Measurements from ENCODE around the gene CHURC1. TPM values are rescaled to one million over a fixed set of nuclear protein-coding genes. Genes with fewer than 3 reads are reported as not detected.

The CHURC1 gene
- total RNA-seq = 10 to 100 TPM; 80.6 to 91.1 TPM

DNA sequence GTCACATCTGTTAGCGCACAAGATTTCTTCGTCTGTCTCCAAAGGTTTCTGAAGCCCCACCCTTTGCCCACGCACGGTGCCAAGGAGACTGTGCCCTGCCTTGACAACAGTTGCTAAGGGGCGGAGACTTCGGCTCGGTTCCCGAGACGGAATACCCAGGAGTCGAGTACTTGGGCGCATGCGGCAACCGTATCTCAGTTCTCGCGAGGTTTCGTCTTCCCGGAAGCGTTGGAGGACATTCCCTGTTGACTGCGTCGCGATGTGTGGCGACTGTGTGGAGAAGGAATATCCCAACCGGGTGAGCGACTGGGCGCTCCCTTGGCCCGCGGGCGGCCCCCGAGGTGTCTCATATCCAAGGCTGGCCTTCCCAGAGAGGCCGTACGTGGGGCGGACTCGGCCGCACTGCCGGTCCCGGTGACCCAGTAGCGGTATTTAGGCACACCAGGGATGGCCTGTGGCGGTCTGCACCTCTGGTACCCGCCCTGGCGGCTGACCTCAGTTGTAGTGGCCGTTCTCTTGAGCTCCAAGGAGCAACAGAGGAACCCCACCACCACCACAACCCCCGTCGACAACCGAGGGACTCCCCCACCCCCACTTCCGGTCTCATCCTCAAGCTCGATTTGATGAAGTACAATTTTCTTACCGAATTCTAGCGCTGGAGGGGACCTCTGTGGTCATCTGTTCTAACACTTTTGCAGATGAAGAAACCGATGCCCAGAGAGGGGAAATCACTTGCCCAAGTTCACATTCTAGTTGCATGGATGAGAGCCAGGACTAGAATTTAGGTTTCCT lies at the start of gene CHURC1:
TSS of gene CHURC1 (plus strand) at position 219 of the 792 bp plus-strand sequence. CDS start at position 260, 41 bp downstream.
- ChIA-PET POLR2A (interaction anchor here (0.7 to 3.5 kb wide), 19 partner anchors 12 to 527 kb away, joined by 3 to 60 read pairs (median 4); partner anchors contain the start of genes FNTB, GPX2 and ZBTB25), CTCF (interaction anchor here (0.7 to 2.6 kb wide), 5 partner anchors 11 to 278 kb away, joined by 3 to 15 read pairs (median 3); no protein-coding TSS in a partner anchor)
- peak within 1 kb of the TSS; percentile 81 for H3K4me3 Mint-ChIP-seq
- peak; percentile 96 for DNase-seq
- peak within 1 kb of the TSS; percentile 84 for H3K27ac Mint-ChIP-seq
- no peaks in the 10 kb centered on the region for H3K9me3 Mint-ChIP-seq
- H3K36me3 Mint-ChIP-seq (ENCODE audit: low read depth) = peaks cover 20% of the 10 kb centered on the region
- peaks cover 10% of the 10 kb centered on the region for H3K27me3 Mint-ChIP-seq
- H3K4me1 Mint-ChIP-seq = peaks cover 37% of the 10 kb centered on the region

DNA sequence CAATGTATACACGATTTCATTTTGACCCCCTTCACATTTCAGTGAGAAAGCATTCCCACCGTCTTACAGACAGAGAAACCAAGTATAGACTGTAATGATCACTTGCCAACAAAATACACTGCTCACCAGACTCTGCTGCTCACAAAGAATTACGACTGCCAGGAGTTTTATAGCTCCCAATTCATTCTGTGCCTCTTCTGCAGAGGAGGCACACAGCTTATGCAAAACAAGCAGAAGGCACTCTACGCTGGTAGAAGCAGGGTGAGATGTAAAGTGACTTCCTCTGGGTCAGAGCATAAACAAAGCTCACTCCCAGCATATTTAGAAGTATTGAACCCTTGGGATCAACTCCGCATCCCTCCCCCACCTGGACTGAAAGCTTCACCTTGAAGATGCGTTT lies 49.1 kb upstream of the CHURC1 start:
- Mint-ChIP-seq H3K36me3 (ENCODE audit: low read depth) (no peaks in the 10 kb centered on the region), H3K4me1 (no peaks in the 10 kb centered on the region), H3K27ac (no peak overlapping the region), H3K27me3 (peaks cover 43% of the 10 kb centered on the region), H3K9me3 (no peaks in the 10 kb centered on the region), H3K4me3 (no peak overlapping the region)
- ChIA-PET POLR2A (no interaction called here), CTCF (interaction anchor here (1.2 kb wide), 1 partner anchor 42 kb away, joined by 3 read pairs; no protein-coding TSS in a partner anchor)
- DNase-seq = no peak

- H3K27me3 Mint-ChIP-seq = peaks cover 49% of the 10 kb centered on the region
- no peaks in the 10 kb centered on the region for H3K9me3 Mint-ChIP-seq
- no peak overlapping the region for H3K27ac Mint-ChIP-seq
- no peak overlapping the region for H3K4me3 Mint-ChIP-seq
- H3K36me3 Mint-ChIP-seq (ENCODE audit: low read depth) = no peaks in the 10 kb centered on the region
- POLR2A ChIA-PET = no interaction called here
- H3K4me1 Mint-ChIP-seq = no peaks in the 10 kb centered on the region
- CTCF ChIA-PET = interaction anchor here (1.2 kb wide), 1 partner anchor 43 kb away, joined by 3 read pairs; no protein-coding TSS in a partner anchor
- DNase-seq = no peak
These were observed 48.3 kb upstream of the CHURC1 start for GRCh38 chr14:64865992-64866391.

DNA sequence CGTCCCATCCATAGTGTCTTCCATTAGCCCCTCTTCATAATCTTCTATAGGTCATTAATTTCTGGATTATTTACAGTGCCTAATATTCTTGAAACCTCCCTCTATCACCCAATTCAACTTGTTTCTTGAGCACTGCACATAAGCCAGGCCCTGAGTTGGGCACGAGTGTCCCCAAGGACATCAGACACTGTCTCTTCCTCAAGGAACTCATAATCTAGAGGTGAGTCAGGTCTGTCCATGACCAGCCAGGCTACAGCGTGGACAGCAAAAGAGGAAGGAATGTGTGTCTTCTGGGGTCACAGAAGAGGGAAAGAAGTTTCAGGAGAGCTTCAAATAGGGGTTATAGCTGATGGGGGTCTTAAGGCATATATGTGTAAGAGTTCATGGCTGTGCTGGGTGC lies 47.1 kb upstream of the CHURC1 start:
- POLR2A ChIA-PET = no interaction called here
- CTCF ChIA-PET = no interaction called here
- Mint-ChIP-seq H3K36me3 (ENCODE audit: low read depth) (peaks cover 1% of the 10 kb centered on the region), H3K4me3 (no peak overlapping the region), H3K27ac (no peak overlapping the region), H3K27me3 (peaks cover 51% of the 10 kb centered on the region), H3K4me1 (no peaks in the 10 kb centered on the region), H3K9me3 (no peaks in the 10 kb centered on the region)
- DNase-seq = no peak

- Mint-ChIP-seq H3K9me3 (no peaks in the 10 kb centered on the region), H3K27ac (no peak overlapping the region), H3K36me3 (ENCODE audit: low read depth) (peaks cover 2% of the 10 kb centered on the region), H3K27me3 (peaks cover 54% of the 10 kb centered on the region), H3K4me3 (no peak overlapping the region), H3K4me1 (no peaks in the 10 kb centered on the region)
- no peak for DNase-seq
- POLR2A ChIA-PET = no interaction called here
- CTCF ChIA-PET = interaction anchor here (1.2 to 1.9 kb wide), 3 partner anchors 10 to 45 kb away, joined by 5 to 9 read pairs (median 6); no protein-coding TSS in a partner anchor
These were observed 45.9 kb upstream of the CHURC1 start for GRCh38 chr14:64868379-64868778.

GRCh38 chr14:64868841-64869240 lies 45.4 kb upstream of the CHURC1 start:
- ChIA-PET POLR2A (no interaction called here), CTCF (interaction anchor here (0.7 to 1.9 kb wide), 4 partner anchors 9 to 1987 kb away, joined by 3 to 9 read pairs (median 6); no protein-coding TSS in a partner anchor)
- Mint-ChIP-seq H3K9me3 (no peaks in the 10 kb centered on the region), H3K27me3 (peaks cover 51% of the 10 kb centered on the region), H3K4me1 (no peaks in the 10 kb centered on the region), H3K36me3 (ENCODE audit: low read depth) (peaks cover 2% of the 10 kb centered on the region), H3K27ac (no peak overlapping the region), H3K4me3 (no peak overlapping the region)
- DNase-seq = no peak

DNA sequence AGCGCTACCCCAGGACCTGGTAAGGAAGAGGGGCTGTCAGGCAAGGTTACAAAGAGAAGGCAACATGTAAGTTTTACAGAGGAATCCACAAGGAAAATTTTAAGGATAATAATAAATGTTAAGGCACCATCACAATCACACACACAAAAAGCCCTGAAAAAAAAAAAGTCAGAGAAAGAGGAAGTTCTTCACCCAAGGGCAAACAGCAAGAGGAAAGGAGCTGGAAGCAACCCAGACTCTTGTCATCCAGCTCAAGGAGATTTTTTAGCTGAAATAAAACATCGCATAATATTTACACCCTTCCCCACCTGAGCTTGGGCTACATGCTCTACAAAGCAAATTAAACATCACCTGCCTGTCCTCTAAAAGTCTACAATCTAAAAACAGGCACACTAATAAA lies 44.1 kb upstream of the CHURC1 start:
- Mint-ChIP-seq H3K27ac (no peak overlapping the region), H3K27me3 (peaks cover 55% of the 10 kb centered on the region), H3K9me3 (no peaks in the 10 kb centered on the region), H3K36me3 (ENCODE audit: low read depth) (peaks cover 2% of the 10 kb centered on the region), H3K4me1 (no peaks in the 10 kb centered on the region), H3K4me3 (no peak overlapping the region)
- ChIA-PET POLR2A (no interaction called here), CTCF (interaction anchor here (1.9 kb wide), 1 partner anchor 47 kb away, joined by 5 read pairs; no protein-coding TSS in a partner anchor)
- no peak for DNase-seq

- Mint-ChIP-seq H3K36me3 (ENCODE audit: low read depth) (peaks cover 2% of the 10 kb centered on the region), H3K9me3 (no peaks in the 10 kb centered on the region), H3K27ac (no peak overlapping the region), H3K27me3 (peaks cover 57% of the 10 kb centered on the region), H3K4me1 (no peaks in the 10 kb centered on the region), H3K4me3 (no peak overlapping the region)
- POLR2A ChIA-PET = no interaction called here
- no peak for DNase-seq
- CTCF ChIA-PET = no interaction called here
These were observed 42.9 kb upstream of the CHURC1 start for GRCh38 chr14:64871344-64871743.

DNA sequence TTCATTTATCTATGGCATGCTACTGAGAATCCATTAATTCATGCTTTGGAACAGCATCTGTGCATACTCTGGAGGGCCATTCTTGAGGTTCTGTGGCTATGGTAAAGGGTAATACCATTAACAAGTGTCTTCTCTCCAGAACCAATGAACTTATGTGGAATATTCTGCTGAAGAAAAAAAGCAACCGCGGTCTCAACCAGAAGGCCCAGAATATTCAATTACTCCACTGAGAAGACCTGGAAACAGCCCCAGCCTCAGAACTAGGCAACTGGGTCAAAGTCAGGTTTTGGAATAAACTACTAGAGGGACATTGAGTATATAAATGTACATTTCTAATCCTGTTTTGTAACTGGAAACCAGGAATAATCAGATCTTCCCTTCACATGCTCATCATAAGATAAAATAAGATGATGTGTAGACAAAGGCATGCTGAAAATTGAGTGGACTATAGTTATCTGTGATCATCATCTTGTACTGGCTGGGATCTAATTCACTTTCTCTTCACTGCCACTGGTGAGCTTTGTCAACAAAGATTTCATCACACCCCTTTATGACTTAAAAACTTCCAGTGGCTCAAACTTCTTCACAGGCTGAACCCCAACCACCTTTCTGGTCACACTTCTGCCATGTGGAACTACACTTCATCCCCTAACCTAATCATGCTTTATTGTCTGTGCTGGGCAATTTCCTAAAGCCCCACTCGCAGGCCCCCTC lies 40.6 kb upstream of the CHURC1 start:
- no peaks in the 10 kb centered on the region for H3K4me1 Mint-ChIP-seq
- no peak overlapping the region for H3K4me3 Mint-ChIP-seq
- DNase-seq = no peak
- H3K9me3 Mint-ChIP-seq = no peaks in the 10 kb centered on the region
- no peak overlapping the region for H3K27ac Mint-ChIP-seq
- peaks cover 65% of the 10 kb centered on the region for H3K27me3 Mint-ChIP-seq
- ChIA-PET POLR2A (no interaction called here), CTCF (no interaction called here)
- peaks cover 2% of the 10 kb centered on the region for H3K36me3 Mint-ChIP-seq (ENCODE audit: low read depth)

DNA sequence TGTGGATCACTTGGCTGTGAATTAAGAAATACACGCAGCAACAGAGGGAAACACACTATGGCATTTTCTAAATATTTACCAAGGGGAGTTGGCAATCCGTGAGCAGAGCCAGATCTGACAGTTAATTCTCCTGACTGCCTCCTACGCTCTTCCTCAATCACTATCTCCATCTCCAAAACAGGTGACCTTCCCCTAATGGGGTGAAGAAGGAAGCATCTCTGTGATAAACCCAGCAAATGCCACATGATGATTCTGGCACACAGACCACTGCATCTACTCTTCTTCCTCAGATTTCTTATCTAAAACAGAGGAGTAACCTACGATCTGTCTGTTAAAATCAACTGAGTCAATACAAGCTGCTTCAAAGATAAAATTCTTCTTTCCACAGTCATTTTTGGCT lies 38.9 kb upstream of the CHURC1 start:
- DNase-seq = no peak
- ChIA-PET POLR2A (no interaction called here), CTCF (no interaction called here)
- Mint-ChIP-seq H3K27ac (no peak overlapping the region), H3K36me3 (ENCODE audit: low read depth) (peaks cover 2% of the 10 kb centered on the region), H3K4me3 (no peak overlapping the region), H3K4me1 (no peaks in the 10 kb centered on the region), H3K27me3 (peaks cover 67% of the 10 kb centered on the region), H3K9me3 (no peaks in the 10 kb centered on the region)

GRCh38 chr14:64877846-64878245 lies 36.4 kb upstream of the CHURC1 start:
- peaks cover 70% of the 10 kb centered on the region for H3K27me3 Mint-ChIP-seq
- H3K4me3 Mint-ChIP-seq = no peak overlapping the region
- POLR2A ChIA-PET = no interaction called here

GRCh38 chr14:64878837-64879634 lies 35.2 kb upstream of the CHURC1 start:
- H3K4me3 Mint-ChIP-seq = peak overlapping the region; percentile 40
- no peaks in the 10 kb centered on the region for H3K36me3 Mint-ChIP-seq (ENCODE audit: low read depth)
- ChIA-PET POLR2A (no interaction called here), CTCF (interaction anchor here (0.8 to 2.4 kb wide), 3 partner anchors 10 to 75 kb away, joined by 3 to 10 read pairs (median 9); no protein-coding TSS in a partner anchor)
- H3K9me3 Mint-ChIP-seq = no peaks in the 10 kb centered on the region
- H3K4me1 Mint-ChIP-seq = peaks cover 11% of the 10 kb centered on the region
- peaks cover 75% of the 10 kb centered on the region for H3K27me3 Mint-ChIP-seq
- no peak overlapping the region for H3K27ac Mint-ChIP-seq
- no peak for DNase-seq

More at GRCh38 chr14:64877846-64878245, 36.4 kb upstream of the CHURC1 start:
- CTCF ChIA-PET = interaction anchor here (1.5 to 2.4 kb wide), 3 partner anchors 9 to 55 kb away, joined by 5 to 9 read pairs (median 6); no protein-coding TSS in a partner anchor
- H3K9me3 Mint-ChIP-seq = no peaks in the 10 kb centered on the region
- peaks cover 11% of the 10 kb centered on the region for H3K4me1 Mint-ChIP-seq
- DNase-seq = no peak
- no peaks in the 10 kb centered on the region for H3K36me3 Mint-ChIP-seq (ENCODE audit: low read depth)
- no peak overlapping the region for H3K27ac Mint-ChIP-seq

Measured in activated CD4-positive, alpha-beta memory T cell treated with anti-CD3 and anti-CD28 coated beads, Interleukin-2, amount 10 ng/mL, durations not matched to agents 7 days and 5 days (primary cell).